ELR (cell line): ENCODE measurements around the gene MAPRE3.

Experiments used
- DNase-seq: peaks from one replicate; pipeline ENCODE4 v3.0.0-alpha.2; 2015; ENCODE audit warnings: low read depth

MAPRE3 gene

GRCh38 chr2:27040282-27040681 is 69.8 kb downstream of the MAPRE3 start:
- DNase-seq: no peak

DNA sequence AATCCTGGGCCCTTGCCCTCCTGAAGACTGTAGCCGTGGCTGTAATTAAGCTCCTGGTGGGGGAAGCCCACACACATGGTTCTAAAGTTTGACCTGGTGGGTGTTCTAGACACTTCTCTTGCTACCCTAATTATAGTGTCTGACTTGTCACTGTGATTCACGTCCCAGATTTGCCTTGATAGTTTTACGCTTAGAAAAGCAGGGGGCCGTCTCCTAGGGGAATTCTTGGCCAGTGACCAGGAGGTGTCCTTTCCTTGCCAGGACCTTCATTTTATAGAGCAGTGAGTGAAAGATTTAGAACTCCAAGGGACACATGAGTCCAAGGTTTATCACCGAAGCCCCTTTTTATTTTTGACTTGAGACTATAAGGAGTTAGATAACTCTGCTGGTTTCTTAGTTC is 71.3 kb downstream of the MAPRE3 start:
- DNase-seq: no peak

- DNase-seq: no peak
Observed at GRCh38 chr2:27042159-27042661, 71.8 kb downstream of the MAPRE3 start.

DNA sequence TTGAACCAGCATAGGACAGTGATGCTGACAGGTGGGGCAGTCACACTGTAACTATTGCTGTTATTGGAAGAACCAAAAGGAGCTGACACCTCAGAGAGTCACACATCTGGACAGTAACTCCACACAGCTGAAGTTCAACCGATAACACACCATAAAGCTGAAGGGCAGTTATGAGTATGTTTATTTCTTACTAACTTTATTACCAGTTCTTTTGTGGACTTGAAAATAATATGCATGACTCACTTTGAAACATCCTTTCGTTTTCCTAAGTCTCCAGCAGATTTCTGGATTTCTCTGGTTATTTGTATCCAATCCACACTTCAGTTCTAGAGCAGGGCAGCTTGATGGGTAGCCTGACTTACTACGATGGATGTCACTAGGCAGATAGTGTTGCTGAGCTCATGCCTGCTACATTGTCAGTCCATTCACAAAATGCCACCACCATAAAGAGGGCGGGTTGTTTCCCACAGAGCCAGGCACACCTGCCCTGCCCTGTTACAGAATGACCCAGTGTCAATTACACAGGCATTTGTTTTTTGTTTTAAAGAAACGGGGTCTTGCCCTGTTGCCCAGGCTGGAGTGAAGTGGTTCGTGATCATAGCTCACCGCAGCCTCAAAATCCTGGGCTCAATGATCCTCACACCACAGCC is 72.7 kb downstream of the MAPRE3 start:
- DNase-seq: peak; percentile 34

- DNase-seq: peak; percentile 63
Observed at GRCh38 chr2:27049422-27050280, 79.2 kb downstream of the MAPRE3 start.

DNA sequence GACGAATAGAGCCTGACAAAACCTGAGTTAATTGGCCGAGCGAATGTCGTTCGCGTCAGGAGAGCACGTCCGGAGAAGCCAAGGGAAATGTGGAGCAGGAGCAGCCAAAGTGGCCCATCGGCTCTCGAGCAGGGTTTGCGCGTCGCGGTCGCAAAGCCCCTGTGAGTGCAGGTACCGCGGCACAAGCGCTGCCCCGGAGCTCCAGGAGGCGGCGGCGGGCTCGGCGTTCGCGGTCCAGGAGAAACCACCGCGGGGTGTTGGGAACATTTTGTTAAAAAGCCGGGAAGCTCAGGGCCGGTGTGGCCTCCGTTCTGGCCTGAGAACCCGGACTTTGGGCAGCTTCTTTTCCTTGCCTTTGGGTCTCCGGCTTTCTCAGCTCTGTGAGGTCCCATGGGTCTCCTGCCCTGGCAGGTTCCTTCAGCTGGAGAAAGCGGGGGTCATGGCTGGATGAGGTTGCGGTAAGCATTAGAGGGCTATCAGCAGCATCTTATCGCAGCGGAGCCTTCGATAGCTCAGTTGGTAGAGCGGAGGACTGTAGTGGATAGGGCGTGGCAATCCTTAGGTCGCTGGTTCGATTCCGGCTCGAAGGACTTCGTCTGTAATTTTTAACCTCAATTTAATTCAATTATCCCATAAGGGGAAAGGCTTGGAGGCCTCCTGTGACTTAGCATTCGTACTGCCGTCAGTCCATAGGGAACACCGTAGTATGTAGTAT is 80.0 kb downstream of the MAPRE3 start:
- DNase-seq: peak; percentile 96

DNA sequence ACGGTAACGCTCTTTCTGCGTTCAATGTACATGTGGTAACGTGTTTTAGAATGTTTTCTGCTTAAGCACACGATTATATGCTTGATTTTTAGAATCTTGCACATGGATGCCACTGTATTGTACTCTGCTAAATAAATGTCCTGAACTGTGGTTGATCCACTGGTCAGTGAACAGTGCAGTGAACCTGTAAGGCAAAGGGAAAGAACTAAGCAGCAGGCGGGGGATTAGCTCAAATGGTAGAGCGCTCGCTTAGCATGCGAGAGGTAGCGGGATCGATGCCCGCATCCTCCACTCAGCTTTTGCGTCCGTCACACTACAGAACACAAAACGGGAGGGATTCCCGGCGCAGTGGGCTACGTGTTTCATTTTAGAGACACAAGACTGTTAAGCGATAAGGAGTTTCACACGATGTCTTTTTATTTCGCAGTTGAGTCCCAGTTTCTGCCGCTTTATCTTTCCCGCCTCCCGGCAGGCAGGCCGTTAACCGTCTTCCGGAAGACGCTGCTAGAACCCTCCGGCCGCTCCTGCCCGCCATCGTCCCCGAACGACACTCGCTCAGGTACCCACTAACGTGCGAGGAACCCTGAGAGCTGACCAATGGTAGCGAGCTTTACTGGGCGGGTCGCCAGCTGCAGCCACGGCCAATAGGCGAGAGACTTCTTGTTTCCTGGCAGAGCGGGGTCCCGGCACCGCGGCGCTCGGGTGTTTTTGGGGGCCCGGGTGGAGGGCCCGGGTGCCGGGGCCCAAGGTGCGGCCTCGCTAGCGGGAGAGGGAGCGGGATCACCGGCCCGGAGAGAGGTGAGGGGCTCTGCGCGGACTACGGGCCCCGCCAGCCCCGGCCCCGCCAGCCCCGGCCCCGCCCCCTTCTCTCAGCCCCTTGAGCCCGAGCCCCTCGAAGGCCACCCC is 80.8 kb downstream of the MAPRE3 start, which contains the start of gene AGBL5:
AGBL5 (plus strand) TSS at position 673 of the 906 bp plus-strand sequence. CDS start 1,291 bp downstream, outside the sequence.
- DNase-seq: peak; percentile 91

DNA sequence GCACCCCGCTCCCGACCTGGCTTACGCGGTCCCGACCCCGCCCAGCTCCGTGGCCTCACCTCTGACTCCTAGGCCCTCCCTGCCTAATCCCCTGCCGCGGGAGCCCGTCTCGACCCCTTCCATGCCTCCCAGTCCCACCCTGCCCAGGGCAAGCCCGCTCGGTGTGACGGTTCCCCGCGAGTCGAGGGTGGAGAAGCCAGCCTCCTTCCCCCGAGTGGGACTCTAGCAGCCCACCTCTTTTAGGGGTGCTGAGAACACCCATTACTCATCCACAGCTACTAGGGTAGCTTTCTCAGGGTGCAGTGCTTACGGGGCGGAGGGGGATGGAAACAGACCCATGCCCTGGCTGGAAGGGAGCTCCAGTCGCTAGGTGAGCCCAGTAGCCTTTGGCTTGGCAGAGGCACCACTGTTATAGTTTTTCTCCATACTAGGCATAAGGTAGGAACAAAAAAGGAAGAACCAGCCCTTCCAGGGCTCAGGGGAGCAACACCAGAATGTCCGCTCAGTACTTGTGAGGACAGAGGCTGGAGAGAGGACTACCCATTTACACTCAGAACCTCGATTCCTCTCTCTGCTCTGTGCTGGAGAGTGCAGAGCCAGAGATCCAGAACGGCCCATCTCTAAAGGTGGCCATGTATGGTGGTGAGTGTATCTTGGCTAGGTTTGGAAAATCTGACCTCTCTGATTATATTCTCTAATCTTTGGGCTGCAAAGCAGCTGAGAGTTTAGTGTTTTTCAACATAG is 81.6 kb downstream of the MAPRE3 start:
- no peak for DNase-seq

DNA sequence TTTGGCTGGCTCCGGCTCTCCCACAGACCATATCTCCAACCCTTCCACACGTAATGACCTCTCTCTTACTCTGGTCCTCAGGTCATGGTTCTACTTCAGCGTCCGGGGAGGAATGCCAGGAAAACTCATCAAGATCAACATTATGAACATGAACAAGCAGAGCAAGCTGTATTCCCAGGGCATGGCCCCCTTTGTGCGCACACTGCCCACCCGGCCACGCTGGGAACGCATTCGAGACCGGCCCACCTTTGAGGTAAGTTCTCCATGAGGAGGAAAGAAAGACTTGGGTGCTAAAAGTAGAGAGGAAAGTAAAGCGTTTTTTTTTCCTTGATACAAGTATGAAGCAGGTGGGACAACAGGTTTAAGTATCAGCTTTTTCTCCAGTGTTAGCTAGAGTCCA is 82.9 kb downstream of the MAPRE3 start:
- DNase-seq: no peak

DNA sequence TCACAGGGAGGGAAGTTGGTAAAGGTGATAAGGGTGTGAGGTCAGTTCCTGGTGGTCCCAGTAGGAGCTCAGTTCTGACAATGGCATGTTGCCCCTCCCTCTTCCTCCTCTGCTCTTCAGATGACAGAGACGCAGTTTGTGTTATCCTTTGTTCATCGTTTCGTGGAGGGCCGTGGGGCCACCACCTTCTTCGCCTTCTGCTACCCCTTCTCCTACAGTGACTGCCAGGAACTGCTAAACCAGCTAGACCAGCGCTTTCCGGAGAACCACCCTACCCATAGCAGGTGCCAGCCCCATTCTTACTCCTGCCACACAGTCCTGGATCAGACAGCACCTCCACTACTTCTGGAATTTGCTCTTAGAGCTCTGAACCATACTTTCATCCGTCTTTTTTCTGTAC is 83.3 kb downstream of the MAPRE3 start:
- no peak for DNase-seq

- no peak for DNase-seq
Observed at GRCh38 chr2:27054721-27055120, 84.3 kb downstream of the MAPRE3 start.

GRCh38 chr2:27057184-27057583 is 86.7 kb downstream of the MAPRE3 start:
- DNase-seq: no peak

GRCh38 chr2:27058210-27058609 is 87.8 kb downstream of the MAPRE3 start:
- no peak for DNase-seq

GRCh38 chr2:27059141-27059820 is 88.8 kb downstream of the MAPRE3 start:
- no peak for DNase-seq

DNA sequence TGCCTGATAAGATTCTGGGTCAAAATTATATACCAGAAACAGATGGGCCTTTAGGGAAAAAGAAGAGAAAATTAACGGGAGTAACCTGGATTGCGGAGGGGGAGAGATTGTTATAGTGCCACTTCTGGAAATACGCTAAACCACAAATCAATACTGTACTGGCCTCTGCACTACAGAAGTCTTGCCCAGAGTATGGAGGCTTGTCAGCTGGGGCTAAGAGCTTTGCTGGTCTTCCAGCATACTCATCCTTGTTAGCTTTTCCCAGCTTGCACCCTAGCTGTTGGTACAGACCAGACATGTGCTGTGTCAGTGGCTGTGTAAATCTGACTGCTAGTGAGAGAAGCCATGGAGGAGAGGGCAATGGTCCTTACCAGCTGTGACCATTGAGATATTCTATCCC is 89.9 kb downstream of the MAPRE3 start:
- DNase-seq: no peak

- no peak for DNase-seq
Observed at GRCh38 chr2:27065128-27065527, 94.7 kb downstream of the MAPRE3 start.

- DNase-seq: no peak
Observed at GRCh38 chr2:27067385-27067784, 96.9 kb downstream of the MAPRE3 start.

DNA sequence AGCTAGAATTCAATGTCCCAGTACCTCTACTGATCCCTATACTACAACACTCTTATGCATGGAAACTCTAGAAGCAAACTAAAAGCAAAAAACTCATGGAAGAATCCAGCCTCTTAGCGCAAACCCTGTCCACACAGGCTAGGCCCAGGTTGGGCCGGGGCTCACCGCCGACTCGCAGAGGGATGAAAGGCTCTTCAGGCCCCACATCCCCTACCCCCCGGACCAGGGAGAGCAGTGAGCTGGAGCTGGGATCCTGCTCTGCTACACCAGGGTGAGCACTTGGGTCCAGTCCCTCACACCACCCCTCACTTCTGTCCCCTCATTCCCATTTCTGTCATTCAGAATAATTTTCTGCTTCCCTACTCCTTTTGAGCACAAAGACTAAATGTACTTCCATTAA is 99.0 kb downstream of the MAPRE3 start:
- no peak for DNase-seq

DNA sequence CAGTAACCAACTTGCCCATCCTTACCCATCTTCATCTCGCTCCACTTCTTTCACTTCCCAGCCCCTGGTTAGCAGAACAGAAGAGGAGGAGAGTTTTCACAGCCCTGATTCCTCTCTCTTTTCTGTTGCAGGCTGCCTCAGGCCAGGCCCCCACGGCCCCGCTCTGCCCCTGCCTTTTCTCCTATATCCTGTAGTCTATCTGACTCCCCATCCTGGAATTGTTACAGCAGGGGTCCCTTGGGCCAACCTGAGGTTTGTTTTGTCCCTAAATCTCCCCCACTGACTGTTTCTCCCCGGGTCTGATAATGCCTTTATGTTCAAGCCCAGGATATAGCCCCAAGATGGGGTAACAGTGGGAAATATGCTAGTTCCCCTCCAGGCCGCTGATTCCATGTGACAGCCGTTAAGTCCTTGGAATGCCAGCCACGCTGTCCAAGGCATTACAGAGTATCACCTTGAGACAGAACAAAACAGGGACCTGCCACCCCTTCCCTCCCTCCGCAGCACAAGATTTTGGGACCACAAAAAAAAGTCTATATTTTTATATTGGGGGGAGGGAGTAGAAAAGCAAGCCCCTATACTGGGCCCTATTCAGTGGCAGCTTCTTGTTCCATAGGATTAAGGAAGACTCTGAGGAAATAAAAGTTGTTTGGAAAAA is 99.7 kb downstream of the MAPRE3 start:
- no peak for DNase-seq
